Measurements from ENCODE around the gene IL17RB.
A peak's percentile ranks its signal among the peaks of the same experiment; 100 is the strongest.

The IL17RB gene, protein sequence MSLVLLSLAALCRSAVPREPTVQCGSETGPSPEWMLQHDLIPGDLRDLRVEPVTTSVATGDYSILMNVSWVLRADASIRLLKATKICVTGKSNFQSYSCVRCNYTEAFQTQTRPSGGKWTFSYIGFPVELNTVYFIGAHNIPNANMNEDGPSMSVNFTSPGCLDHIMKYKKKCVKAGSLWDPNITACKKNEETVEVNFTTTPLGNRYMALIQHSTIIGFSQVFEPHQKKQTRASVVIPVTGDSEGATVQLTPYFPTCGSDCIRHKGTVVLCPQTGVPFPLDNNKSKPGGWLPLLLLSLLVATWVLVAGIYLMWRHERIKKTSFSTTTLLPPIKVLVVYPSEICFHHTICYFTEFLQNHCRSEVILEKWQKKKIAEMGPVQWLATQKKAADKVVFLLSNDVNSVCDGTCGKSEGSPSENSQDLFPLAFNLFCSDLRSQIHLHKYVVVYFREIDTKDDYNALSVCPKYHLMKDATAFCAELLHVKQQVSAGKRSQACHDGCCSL

GRCh38 chr3:53846134-53846850 is at the start of gene IL17RB, which contains the start of gene CHDH:
Gene IL17RB (plus strand): TSS chr3:53846568. CDS start chr3:53846589, 21 bp downstream.
Gene CHDH (minus strand): TSS chr3:53846419. CDS start chr3:53824008, 22,411 bp downstream.
- Histone ChIP-seq H3K4me3 (peak within 1 kb of the TSS; percentile 56 to 71), H3K27ac (peak within 1 kb of the TSS in 1 of 2 donors; percentile 41), H3K9me3 (no peaks in the 10 kb centered on the region), H3K36me3 (no peaks in the 10 kb centered on the region), H3K27me3 (peaks cover 0 to 20% of the 10 kb centered on the region in 2 donors), H3K4me1 (peaks cover 0 to 37% (median 6%) of the 10 kb centered on the region in 4 donors)
- intact Hi-C loops (cut with DNase I; ENCODE audit: low total_unique reads) = no loop called here
- no peak for DNase-seq
- TF ChIP-seq CTCF (IDR thresholded peaks at IDR 0.05) = no peak

- Histone ChIP-seq H3K36me3 (no peaks in the 10 kb centered on the region), H3K27me3 (peaks cover 0 to 2% of the 10 kb centered on the region in 2 donors), H3K4me1 (no peaks in the 10 kb centered on the region), H3K4me3 (no peak overlapping the region), H3K9me3 (no peaks in the 10 kb centered on the region), H3K27ac (no peak overlapping the region)
- DNase-seq = no peak
- no peak for TF ChIP-seq CTCF (IDR thresholded peaks at IDR 0.05)
- intact Hi-C loops (cut with DNase I; ENCODE audit: low total_unique reads) = no loop called here
Observed at GRCh38 chr3:53798144-53798543, 48.2 kb upstream of the IL17RB start.

DNA sequence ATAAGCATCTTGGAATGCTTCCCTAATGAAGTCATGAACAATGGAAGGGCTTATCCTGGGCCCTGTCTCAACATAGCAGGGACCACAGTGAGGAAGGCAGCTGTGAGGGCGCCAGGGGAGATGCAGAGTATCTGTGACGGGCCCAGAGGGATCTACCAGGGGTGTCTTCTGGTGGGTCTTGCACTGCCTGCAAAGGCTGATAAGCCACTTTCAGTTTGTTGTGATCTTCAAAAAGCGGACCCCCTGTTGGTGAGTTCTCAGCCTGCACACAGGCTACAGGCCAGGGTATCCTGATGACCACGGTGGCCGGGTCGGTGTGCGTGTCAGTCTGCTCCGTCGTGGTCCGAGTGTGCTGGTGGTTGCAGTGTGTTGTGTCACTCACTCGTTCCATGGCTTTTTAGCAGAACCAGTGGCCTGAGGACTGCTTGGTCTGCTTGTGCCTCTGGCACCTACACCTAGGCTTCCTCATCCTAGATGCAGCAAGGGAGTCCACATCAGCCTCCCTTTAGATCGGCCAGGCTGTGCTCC is 47.0 kb upstream of the IL17RB start:
- H3K27me3 ChIP-seq = peaks cover 0 to 2% of the 10 kb centered on the region in 2 donors
- TF ChIP-seq CTCF (IDR thresholded peaks at IDR 0.05) = no peak
- intact Hi-C loops (cut with DNase I; ENCODE audit: low total_unique reads) = no loop called here
- no peaks in the 10 kb centered on the region for H3K36me3 ChIP-seq
- no peaks in the 10 kb centered on the region for H3K9me3 ChIP-seq
- no peak overlapping the region for H3K4me3 ChIP-seq
- no peak overlapping the region for H3K27ac ChIP-seq
- H3K4me1 ChIP-seq = no peaks in the 10 kb centered on the region
- DNase-seq = no peak

- no peaks in the 10 kb centered on the region for H3K27me3 ChIP-seq
- no peak for TF ChIP-seq CTCF (IDR thresholded peaks at IDR 0.05)
- no peaks in the 10 kb centered on the region for H3K9me3 ChIP-seq
- H3K4me1 ChIP-seq = peaks cover 0 to 8% (median 5%) of the 10 kb centered on the region in 4 donors
- DNase-seq = no peak
- no peak overlapping the region for H3K4me3 ChIP-seq
- intact Hi-C loops (cut with DNase I; ENCODE audit: low total_unique reads) = no loop called here
- H3K27ac ChIP-seq = no peak overlapping the region
- no peaks in the 10 kb centered on the region for H3K36me3 ChIP-seq
Observed at GRCh38 chr3:53800041-53800906, 46.1 kb upstream of the IL17RB start.

DNA sequence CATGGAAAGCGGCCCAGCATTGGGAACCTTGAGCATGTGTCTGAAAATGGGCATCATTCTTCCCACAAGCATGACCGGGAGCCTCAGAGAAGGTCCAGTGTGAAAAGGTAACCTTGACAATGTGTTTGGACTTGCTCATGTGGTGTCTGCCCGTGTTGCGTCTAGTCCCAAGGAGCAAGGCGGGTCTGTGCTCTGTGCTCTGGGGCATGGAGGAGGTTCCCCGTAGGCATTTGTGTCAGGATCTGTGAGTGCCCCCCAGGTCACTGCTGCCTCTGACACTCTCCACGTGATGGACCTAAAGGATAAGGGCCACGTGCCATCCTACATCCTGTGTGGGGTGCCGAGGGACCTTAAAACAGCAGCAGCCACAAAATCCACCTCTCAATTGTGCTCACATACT is 45.0 kb upstream of the IL17RB start:
- Histone ChIP-seq H3K36me3 (no peaks in the 10 kb centered on the region), H3K27me3 (no peaks in the 10 kb centered on the region), H3K4me3 (no peak overlapping the region), H3K9me3 (no peaks in the 10 kb centered on the region), H3K4me1 (peaks cover 0 to 15% (median 8%) of the 10 kb centered on the region in 4 donors), H3K27ac (no peak overlapping the region)
- TF ChIP-seq CTCF (IDR thresholded peaks at IDR 0.05) = no peak
- DNase-seq = peak in 1 of 2 donors; percentile 34
- intact Hi-C loops (cut with DNase I; ENCODE audit: low total_unique reads) = no loop called here

Data from tibial artery (tissue), 4 donors.